K562 (cell line): ENCODE measurements around the gene CACNA1A. TPM values are rescaled to one million over a fixed set of nuclear protein-coding genes. Genes with fewer than 3 reads are reported as not detected.
A peak's percentile ranks its signal among the peaks of the same experiment; 100 is the strongest.

Source experiments
- FIP1L1 ChIP-seq: fragments of 200-400 bp; formaldehyde crosslinking; IDR thresholded peaks from 2 replicates; pipeline ENCODE4 v1.6.1; 2018; ENCODE audit warnings: mild to moderate bottlenecking, low read depth, low read length; ENCODE audit not compliant: poor library complexity, severe bottlenecking
- HCFC1 ChIP-seq: IDR thresholded peaks from 2 replicates; pipeline ENCODE4 v1.6.1; 2012; ENCODE audit warnings: low read depth, low read length, improper control_type of control experiment
- HDAC1 ChIP-seq, 2 experiments: fragments of 450-650 bp; IDR thresholded peaks; 2 replicates each; pipeline ENCODE4 v1.6.1; 2016 to 2017; ENCODE audit warnings: inconsistent platforms in 1 of 2, mild to moderate bottlenecking in 1 of 2, moderate library complexity in 1 of 2
- IRF9 ChIP-seq: fragments of 450-650 bp; IDR thresholded peaks from 2 replicates; pipeline ENCODE4 v1.6.1; 2016; ENCODE audit warnings: missing biosample characterization, missing genetic modification characterization
- MGA ChIP-seq: fragments of 450-650 bp; IDR thresholded peaks from 2 replicates; pipeline ENCODE4 v1.6.1; 2016; ENCODE audit warnings: mild to moderate bottlenecking, moderate library complexity
- MIER1 ChIP-seq: fragments of 450-650 bp; IDR thresholded peaks from 2 replicates; pipeline ENCODE4 v1.6.1; 2016; ENCODE audit warnings: antibody characterized with exemption, mild to moderate bottlenecking, low read depth
- MXD1 ChIP-seq: fragments of 250-450 bp; sonication (Bioruptor Pico); IDR thresholded peaks from 2 replicates; pipeline ENCODE4 v1.8.0; 2021; ENCODE audit warnings: borderline replicate concordance, mild to moderate bottlenecking, moderate library complexity; ENCODE audit not compliant: poor library complexity, severe bottlenecking
- MYBL2 ChIP-seq, 2 experiments: fragments of 450-650 bp in 1 of 2; sonication (generic) in 1 of 2; formaldehyde crosslinking in 1 of 2; IDR thresholded peaks; 2 replicates each; pipeline versions ENCODE4 v1.6.1 to v1.8.1; 2017 to 2022; ENCODE audit warnings: borderline replicate concordance in 1 of 2, inconsistent platforms in 1 of 2, low read depth in 1 of 2, mild to moderate bottlenecking in 1 of 2, missing genetic modification reagents in 1 of 2, moderate library complexity in 1 of 2
- PHB ChIP-seq: fragments of 250-450 bp; sonication (Bioruptor Pico); IDR thresholded peaks from 2 replicates; pipeline ENCODE4 v1.5.0; 2021
- PHF20 ChIP-seq: fragments of 450-650 bp; IDR thresholded peaks from 2 replicates; pipeline ENCODE4 v1.6.1; 2018; ENCODE audit not compliant: partially characterized antibody
- SOX6 ChIP-seq: fragments of 450-650 bp; IDR thresholded peaks from 2 replicates; pipeline ENCODE4 v1.6.1; 2014; ENCODE audit warnings: mild to moderate bottlenecking
- ZNF174 ChIP-seq: fragments of 250-450 bp; sonication (Bioruptor Pico); IDR thresholded peaks from 2 replicates; pipeline ENCODE4 v1.4.0; 2020; ENCODE audit warnings: mild to moderate bottlenecking
- ZNF347 ChIP-seq: fragments of 450-650 bp; formaldehyde crosslinking; IDR thresholded peaks from 2 replicates; pipeline ENCODE4 v1.4.0; 2020; ENCODE audit warnings: low read depth, mild to moderate bottlenecking, moderate library complexity
- ZNF561 ChIP-seq: fragments of 450-650 bp; formaldehyde crosslinking; conservative IDR thresholded peaks from 2 replicates; pipeline ENCODE4 v1.4.0; 2020; ENCODE audit warnings: mild to moderate bottlenecking, moderate library complexity
- polyA plus RNA-seq, 8 experiments: library from polyadenylated mRNA; depleted of rRNA in 4 of 8; stranded (reverse) in 5 of 8; unstranded in 3 of 8; fragments of >200 nt; fragmentation: Nextera tagmentation in 2 of 8; fragmentation: Illumina TruSeq in 1 of 8; extraction: Ambion mirVana in 2 of 8; extraction: Trizol in 1 of 8; gene quantifications; 2 replicates each; pipeline versions ENCODE4 v1.2.1 to v1.2.3, GENCODE V29; 2011 to 2014; ENCODE audit warnings: inconsistent platforms in 1 of 8, missing spikeins in 1 of 8
- total RNA-seq, 7 experiments: library from RNA; depleted of rRNA in 6 of 7; stranded (reverse); fragments of >200 nt in 6 of 7; fragmentation: Illumina TruSeq in 2 of 7; extraction: Trizol in 2 of 7; gene quantifications; 2 replicates each; pipeline versions ENCODE4 v1.2.1 to v1.2.3, GENCODE V29; 2011 to 2021; ENCODE audit warnings: low replicate concordance in 1 of 7

CACNA1A gene
- total and polyA plus RNA-seq, 9 of the 15 experiments (the other 6 are each of a cell fraction or from before 2014, with no cell fraction given), result 0.03 to 0.20 (median 0.09) TPM; not detected in 1

- 0 out of 4 replicates have a peak, but pooled peaks of 1 of the 2 experiments have one; percentile 40 for TF ChIP-seq HDAC1 (IDR thresholded peaks at IDR 0.05)
- TF ChIP-seq MYBL2 (IDR thresholded peaks at IDR 0.05; ENCODE audit: low read depth), result no peak
- no peak for TF ChIP-seq MYBL2 (CRISPR knock-in tag; IDR thresholded peaks at IDR 0.05; ENCODE audit: borderline replicate concordance)
- TF ChIP-seq PHB (CRISPR knock-in tag), result no peak
- no peak for TF ChIP-seq FIP1L1
- TF ChIP-seq ZNF347, result no peak
- TF ChIP-seq MGA, result no peak
- TF ChIP-seq PHF20, result peak; percentile 45
- TF ChIP-seq MXD1, result no peak
- TF ChIP-seq SOX6, result peak; percentile 80
- TF ChIP-seq ZNF561 (CRISPR knock-in tag), result no peak
- TF ChIP-seq MIER1, result no peak
- TF ChIP-seq HCFC1, result no peak
- TF ChIP-seq IRF9 (tag), result no peak
- TF ChIP-seq ZNF174 (CRISPR knock-in tag), result no peak
These were observed 341.7 kb downstream of the CACNA1A start (continued) for GRCh38 chr19:13164343-13165161.
